BJ (cell line): ENCODE data around the gene NGLY1. TPM values are rescaled to one million over a fixed set of nuclear protein-coding genes. Genes with fewer than 3 reads are reported as not detected.

Source experiments
- CTCF ChIA-PET: fragments of 350-600 bp; formaldehyde crosslinking; extraction: SDS; loops from one replicate; lab custom pipeline; 2021; ENCODE audit warnings: antibody characterized with exemption, inconsistent platforms; lab: Yijun Ruan, JAX
- POLR2A ChIA-PET: fragments of 300-600 bp; sonication (Branson Sonifier 250); formaldehyde crosslinking; extraction: SDS; loops from one replicate; lab custom pipeline; 2021; ENCODE audit warnings: antibody characterized with exemption; lab: Charles Lee
- DNase-seq: peaks from one replicate; pipeline ENCODE4 v3.0.0-alpha.2; 2011; ENCODE audit warnings: low read depth
- H3K27me3 ChIP-seq: 2 replicates; pipeline ENCODE4 v1.6.0; 2011; ENCODE audit warnings: low read length; ENCODE audit not compliant: control insufficient read depth, insufficient read depth
- H3K36me3 ChIP-seq: 2 replicates; pipeline ENCODE4 v1.5.1; 2011; ENCODE audit warnings: low read length; ENCODE audit not compliant: control insufficient read depth, insufficient read depth
- H3K4me3 ChIP-seq: 2 replicates; pipeline ENCODE4 v1.5.1; 2011; ENCODE audit warnings: low read depth, mild to moderate bottlenecking, control low read depth, low read length
- polyA plus RNA-seq: library from polyadenylated mRNA; depleted of rRNA; stranded (reverse); fragments of >200 nt; gene quantifications from 2 replicates; pipeline ENCODE4 v1.2.3, GENCODE V29; 2011
- TF ChIP-seq, protein P1 (sequence below): IDR thresholded peaks from 2 replicates; pipeline ENCODE4 v1.5.1; 2011; ENCODE audit warnings: low read depth, mild to moderate bottlenecking, control low read depth, inconsistent platforms, low read length, moderate library complexity; ENCODE audit not compliant: insufficient read depth

The NGLY1 gene
- polyA plus RNA-seq, 1 experiment: 8.2 TPM

DNA sequence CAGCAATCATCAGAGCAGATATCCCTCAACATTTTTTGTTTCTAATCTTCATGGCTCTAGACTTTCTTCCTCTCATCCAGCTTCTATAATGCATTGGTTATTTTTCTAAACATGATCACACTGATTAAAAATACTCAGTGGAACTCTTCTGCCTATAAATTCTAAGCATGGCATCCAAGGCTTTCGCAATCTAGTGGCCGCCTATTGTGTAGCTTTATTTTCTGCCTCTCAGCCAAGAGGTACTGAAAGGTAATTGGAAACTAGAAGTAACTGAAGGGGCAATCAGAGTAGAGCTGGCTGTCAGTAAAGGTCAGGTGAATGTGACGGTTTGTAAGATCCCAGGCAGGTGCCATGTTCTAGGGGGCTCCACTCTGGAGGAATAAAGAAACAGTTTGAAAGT lies 40.1 kb upstream of the NGLY1 start:
- DNase-seq: no peak
- H3K4me3 ChIP-seq: no peak overlapping the region

DNA sequence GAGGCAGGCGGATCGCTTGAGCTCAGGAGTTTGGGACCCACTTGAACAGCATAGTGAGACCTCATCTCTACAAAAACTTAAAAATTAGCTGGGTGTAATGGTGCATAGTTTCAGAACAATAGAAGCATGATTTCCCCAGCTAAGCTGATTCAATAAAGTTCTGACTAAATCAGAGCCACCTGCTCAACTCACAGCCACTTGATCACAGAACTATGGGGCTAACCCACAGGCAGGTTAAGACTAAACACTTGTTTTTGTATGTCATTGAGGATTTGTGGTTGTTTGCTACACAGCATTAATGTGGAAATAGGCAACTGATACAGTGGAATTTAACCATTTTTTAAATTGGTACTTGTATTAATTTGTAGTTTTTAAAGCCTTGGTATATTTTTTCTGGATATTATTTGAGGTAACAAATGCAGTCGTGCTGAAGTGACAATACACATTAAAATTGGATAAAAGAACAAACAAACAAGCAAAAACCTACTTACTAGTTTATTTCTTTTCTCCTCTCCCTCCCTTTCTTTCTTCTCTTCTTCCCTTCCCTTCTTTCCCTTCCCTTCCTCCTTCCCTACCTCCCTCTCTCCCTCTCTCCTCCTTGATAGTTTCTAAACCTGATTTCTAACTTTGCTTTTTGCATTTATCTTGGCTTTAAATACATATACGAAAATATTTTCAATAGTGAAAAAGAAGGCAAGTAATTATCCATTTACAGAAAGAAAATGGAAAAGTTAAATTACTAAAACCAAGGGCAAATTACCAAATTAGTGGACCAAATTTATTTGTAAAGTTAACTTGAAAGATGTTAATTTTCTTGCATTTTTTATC lies 38.7 kb upstream of the NGLY1 start:
- no peak for DNase-seq
- ChIA-PET CTCF (no interaction called here), POLR2A (interaction anchor here (0.6 kb wide), 1 partner anchor 1225 kb away, joined by 5 read pairs; no protein-coding TSS in a partner anchor)
- no peak overlapping the region for H3K4me3 ChIP-seq
- H3K36me3 ChIP-seq: no peaks in the 10 kb centered on the region
- no peaks in the 10 kb centered on the region for H3K27me3 ChIP-seq
- TF ChIP-seq, protein P1, sequence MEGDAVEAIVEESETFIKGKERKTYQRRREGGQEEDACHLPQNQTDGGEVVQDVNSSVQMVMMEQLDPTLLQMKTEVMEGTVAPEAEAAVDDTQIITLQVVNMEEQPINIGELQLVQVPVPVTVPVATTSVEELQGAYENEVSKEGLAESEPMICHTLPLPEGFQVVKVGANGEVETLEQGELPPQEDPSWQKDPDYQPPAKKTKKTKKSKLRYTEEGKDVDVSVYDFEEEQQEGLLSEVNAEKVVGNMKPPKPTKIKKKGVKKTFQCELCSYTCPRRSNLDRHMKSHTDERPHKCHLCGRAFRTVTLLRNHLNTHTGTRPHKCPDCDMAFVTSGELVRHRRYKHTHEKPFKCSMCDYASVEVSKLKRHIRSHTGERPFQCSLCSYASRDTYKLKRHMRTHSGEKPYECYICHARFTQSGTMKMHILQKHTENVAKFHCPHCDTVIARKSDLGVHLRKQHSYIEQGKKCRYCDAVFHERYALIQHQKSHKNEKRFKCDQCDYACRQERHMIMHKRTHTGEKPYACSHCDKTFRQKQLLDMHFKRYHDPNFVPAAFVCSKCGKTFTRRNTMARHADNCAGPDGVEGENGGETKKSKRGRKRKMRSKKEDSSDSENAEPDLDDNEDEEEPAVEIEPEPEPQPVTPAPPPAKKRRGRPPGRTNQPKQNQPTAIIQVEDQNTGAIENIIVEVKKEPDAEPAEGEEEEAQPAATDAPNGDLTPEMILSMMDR: no peak

More for the DNA sequence above, 40.1 kb upstream of the NGLY1 start:
- H3K36me3 ChIP-seq: no peaks in the 10 kb centered on the region
- ChIA-PET CTCF (no interaction called here), POLR2A (no interaction called here)
- H3K27me3 ChIP-seq: no peaks in the 10 kb centered on the region
- TF ChIP-seq, protein P1: no peak

DNA sequence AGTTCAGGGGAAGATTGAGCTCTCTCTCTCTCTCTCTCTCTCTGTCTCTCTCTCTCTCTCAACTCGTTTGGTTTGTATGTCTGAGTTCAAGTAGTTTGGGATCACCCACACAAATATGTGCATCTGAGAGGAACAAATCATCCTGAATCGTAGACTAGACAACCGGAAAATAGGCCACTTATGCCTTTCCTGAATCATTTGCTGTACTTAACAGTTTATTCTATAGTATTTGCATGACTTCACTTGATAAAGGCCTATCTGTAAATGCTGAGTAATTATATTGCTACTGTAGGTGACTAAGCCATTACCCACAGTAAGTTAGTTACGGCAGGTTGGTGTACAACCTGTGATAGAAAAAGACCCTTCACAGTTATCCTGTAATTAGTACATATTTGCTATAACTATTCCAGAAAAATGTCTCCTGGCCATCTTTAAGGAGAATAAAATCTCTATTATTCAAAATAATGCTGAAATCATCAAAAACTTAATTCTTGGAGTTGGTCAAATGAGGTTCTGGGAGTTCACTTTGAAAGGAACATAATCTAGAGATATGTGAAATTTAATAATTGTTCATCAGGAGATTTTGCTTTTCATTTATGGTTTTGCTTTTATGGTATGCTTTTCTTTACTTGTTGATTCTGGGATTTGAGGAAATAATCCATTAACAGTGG lies 37.7 kb upstream of the NGLY1 start:
- Histone ChIP-seq H3K4me3 (no peak overlapping the region), H3K27me3 (no peaks in the 10 kb centered on the region), H3K36me3 (no peaks in the 10 kb centered on the region)
- POLR2A ChIA-PET: interaction anchor here (1.0 kb wide), 1 partner anchor 11 kb away, joined by 3 read pairs; no protein-coding TSS in a partner anchor
- DNase-seq: no peak
- TF ChIP-seq, protein P1: no peak
- CTCF ChIA-PET: interaction anchor here (1.3 kb wide), 1 partner anchor 10 kb away, joined by 6 read pairs; no protein-coding TSS in a partner anchor

DNA sequence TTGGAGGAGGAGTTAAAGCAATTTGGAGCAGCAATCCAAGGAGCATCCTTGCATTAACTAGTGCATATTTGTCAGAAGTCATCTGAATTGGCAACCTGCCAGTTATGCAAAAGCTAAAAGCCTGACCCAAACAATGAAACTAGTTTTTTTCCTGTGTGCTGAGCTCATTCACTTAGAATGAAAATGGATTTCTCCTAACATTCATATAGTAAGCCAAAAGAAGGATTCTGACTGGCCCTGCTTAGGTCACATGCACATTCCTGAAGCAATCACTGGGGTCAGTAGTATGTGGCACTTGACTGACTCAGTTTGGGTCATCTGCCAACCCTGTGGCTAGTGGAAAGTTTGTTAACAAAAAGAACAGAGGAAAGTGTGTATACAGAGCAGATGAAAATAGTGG lies 37.1 kb upstream of the NGLY1 start:
- Histone ChIP-seq H3K27me3 (no peaks in the 10 kb centered on the region), H3K4me3 (no peak overlapping the region), H3K36me3 (no peaks in the 10 kb centered on the region)
- TF ChIP-seq, protein P1: no peak
- POLR2A ChIA-PET: interaction anchor here (1.0 kb wide), 1 partner anchor 11 kb away, joined by 3 read pairs; no protein-coding TSS in a partner anchor
- DNase-seq: peak; percentile 80
- CTCF ChIA-PET: interaction anchor here (1.3 kb wide), 1 partner anchor 11 kb away, joined by 6 read pairs; no protein-coding TSS in a partner anchor

DNA sequence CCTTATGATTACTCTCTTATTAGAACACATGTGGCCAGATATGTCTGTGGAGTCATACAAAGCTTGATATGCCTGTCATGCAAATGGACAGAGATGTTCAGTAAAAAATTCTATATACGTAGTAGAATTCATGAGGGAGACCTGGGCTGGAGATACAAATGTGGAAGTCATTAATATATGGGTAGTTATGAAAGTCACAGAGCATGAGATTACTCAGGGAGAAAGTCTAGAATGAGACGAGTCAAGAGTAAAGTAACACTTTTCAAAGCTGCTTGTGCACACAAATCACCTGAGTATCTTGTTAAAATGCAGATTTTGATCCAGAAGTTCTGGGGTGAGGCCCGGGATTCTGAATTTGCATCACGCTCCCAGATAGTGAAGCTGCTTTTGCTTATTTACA lies 35.1 kb upstream of the NGLY1 start:
- Histone ChIP-seq H3K36me3 (no peaks in the 10 kb centered on the region), H3K27me3 (no peaks in the 10 kb centered on the region), H3K4me3 (no peak overlapping the region)
- ChIA-PET POLR2A (no interaction called here), CTCF (interaction anchor here (1.1 kb wide), 1 partner anchor 12 kb away, joined by 3 read pairs; no protein-coding TSS in a partner anchor)
- TF ChIP-seq, protein P1: no peak
- no peak for DNase-seq
